ENCODE data around the gene GIMAP8.

GIMAP8 gene

DNA sequence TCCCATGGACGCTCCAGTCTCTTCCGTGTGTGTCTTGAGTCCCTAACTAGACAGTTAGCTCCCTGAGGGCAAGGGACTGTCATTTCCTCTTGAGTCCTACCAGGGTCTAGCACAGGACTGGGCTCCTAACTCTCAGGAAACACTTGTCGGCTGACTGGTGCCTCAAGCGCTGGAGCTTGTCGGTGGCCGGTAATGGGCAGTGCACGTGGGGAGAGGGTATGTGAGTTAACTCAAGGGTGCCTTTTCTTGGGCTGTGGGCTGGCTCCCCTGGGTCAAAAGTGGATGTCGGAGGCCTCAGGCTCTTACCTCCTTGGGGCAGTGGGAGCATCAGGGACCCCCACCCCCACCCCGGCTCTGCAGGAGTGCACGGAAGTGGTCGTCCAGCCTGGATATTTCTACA, 38.4 kb upstream of the GIMAP8 start:
- DNase-seq: no peak

DNA sequence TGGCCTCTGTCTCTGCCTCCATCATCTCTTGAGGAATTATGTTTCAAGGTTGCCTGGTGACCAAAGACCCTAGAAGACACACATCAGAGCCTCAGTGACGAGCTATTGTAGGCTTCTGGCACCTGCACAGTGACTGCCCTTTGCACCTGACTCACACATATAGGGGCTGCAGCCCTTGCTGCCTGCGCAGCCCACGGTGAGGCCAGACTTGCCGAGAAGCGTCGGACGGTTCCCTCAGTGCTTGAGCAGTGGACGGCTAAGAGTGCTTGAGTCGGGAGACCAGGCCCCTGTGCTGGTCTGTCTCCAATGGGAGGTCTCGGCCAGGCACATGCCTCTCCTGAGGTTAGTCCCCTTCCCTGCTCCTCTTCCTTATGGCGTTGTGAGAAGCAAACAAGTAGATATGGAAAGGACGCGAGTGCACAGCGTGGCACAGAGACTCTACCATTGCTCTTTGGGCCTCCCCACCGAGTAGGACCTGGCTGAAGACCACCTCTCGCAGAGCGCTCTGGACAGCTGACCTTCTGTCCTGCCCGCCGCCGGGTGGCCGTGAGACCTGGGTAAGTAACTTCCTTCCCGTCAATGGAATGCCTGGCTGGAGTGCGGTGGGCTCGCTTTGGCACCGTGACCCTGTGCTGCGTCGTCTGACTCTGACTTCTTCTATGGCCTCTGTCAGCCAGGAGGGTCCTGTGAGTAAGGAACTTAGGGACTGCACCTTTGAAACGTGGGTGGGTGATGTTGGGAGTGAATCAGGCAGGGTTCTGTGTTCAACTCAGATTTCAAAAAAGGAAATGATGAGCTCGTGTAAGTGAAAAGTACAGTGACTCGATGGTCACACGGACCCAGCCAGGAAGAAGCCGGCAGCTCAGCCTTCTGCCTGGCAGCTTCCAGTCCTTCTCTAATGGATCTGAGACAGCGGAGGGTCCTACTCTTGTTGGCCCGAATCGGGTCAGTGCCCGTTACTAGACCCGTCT, 37.6 kb upstream of the GIMAP8 start:
- no peak for DNase-seq

DNA sequence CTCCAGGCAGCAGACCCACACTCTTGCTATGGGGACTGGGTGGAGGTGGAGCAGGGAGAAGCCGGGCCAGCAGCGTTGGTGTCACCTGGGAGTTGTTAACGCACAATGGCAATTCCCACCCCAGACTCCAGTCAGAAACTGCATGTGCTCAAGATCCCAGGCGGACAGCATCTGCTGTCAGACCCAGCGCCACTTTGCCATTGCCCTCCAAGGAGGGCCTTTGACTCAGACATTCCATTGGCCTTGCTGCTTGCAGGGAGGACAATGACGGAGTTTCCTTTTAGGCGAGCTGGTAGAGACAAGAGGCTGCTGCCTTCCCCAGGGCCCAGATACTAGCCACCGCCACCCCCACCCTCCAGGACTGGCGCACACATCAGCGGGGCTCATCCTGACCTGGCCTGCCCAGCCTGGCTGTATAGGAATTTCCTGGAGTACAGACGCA, 36.8 kb upstream of the GIMAP8 start:
- no peak for DNase-seq

DNA sequence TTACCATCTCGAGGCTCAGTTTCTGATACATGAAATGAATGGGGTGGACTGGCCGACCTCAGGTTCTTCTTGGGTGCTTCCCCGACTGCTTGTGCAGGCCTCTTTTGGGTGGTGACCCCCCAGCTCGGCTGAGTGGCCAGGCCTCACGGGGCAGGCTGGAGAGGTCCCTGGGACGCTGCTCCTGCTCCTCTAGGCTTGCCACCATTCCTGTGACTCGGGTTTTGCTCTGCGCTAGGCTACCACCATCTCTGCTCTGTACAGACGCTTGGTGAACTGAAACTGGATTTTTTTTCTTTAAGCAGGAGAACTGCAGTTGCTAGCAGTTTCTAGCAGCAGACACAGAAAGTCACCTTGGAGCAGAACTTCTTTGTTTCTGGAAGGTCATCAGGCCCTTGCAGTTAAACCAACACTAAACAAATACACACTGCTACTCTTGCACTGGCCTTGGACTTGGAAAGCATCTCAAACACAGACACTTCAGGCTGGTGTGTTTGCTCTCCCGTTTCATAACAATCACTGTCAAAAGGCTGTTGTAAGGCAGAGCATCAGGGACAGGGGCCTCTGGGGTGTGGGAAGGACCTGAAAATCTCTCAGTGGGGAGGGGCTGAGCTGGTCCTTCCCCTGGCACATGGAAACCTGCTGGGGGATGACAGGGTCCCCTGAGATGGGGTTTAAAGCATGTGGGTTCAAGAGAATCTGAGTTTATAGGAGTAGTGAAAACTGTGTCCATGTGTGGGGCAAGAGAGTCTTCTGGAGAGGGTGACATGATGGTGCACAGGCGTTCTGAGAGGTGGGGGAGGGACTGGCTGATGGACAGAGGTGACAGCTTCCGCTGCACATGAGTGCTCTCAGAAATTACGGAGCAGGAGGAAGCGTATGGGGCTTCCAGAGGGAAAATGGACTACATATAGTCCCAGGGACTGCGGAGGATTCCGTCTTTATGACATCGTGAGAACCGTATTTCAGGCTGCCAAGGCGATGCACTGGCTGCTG, 35.0 kb upstream of the GIMAP8 start:
- no peak for DNase-seq

DNA sequence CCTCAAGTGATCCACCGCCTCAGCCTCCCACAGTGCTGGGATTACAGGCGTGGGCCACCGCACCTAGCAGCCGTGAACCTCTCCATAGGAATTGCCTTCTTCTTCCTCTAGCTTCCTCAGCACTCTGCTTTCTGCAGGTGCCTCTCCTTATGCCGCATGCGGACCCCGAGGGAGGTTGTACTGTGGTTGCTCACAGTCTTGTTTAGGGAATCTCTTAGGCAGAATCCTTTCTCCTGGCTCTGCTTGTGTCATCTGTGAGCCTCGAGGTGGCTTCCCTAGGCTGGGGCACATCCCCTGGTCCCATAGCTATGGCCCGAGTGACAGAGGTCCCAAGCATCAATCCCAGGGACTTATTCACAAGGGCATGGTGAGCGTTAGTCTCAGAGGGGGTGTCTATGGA, 33.2 kb upstream of the GIMAP8 start:
- no peak for DNase-seq

DNA sequence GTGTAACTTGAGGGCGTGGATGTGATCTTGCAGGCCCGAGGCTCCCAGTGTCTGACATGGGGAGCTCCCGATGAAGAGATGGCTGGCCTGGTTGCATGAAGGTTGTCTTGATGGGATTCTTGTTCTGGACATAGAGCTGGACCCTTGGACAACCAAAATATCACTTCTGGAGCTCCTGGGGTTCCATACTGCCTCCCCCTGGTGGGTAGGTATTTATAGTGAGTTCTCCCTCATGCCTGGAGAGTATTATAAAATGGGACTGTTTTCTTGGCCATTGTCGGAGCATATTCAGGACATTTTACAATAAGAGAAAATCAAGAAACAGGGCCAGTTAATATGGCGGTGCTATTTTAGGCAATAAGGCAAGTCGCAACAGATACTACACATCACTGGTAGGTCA, 32.6 kb upstream of the GIMAP8 start:
- no peak for DNase-seq

DNA sequence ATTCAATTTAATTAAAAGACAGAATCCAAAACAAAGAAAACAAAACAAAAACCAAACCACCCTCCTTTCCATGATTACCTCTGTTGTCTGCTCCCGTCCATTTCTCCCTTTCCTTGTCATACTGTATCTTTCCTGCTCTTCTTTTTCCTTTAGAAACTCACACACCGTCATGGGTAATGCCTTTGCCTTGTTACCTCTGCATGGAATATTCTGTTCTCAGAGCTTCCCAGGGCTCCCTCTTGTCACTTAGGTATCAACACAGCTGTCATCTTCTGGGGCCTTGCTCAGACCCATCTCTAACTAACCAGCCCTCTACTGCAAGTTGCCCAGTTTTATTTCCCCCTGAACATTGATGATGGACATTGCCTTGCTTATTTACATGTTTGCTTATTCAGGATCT, 30.2 kb upstream of the GIMAP8 start:
- DNase-seq: no peak

DNA sequence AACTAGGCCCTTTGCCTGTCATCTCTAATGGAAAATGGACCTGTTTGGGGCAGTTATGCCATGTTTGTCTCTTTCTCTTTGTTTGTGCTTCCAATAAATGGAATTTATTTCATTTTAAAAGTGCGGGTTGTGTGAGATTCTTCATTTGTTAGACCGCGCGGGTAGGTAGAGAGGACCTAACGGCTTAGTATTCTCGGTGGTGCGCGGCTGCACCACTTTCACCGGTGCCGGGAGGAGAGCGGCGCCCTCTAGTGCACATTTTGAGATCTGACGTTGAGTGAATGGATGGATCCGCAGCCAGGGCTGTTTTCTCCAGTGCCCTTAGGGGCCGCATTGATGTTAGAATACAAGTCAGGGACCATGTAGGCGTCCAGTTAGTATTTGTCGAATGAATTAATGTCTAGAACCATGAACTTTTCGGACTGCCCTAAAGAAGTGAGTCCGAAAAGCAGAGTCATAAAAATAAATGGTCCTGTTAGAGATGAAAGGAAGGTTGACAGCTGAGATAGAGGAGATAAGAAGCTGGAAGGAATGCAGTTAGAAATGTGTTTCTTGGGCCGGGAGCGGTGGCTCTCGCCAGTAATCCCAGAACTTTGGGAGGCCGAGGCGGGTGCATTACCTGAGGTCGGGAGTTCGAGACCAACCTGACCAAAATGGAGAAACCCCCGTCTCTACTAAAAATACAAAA, 29.3 kb upstream of the GIMAP8 start:
- peak; percentile 86 for DNase-seq

DNA sequence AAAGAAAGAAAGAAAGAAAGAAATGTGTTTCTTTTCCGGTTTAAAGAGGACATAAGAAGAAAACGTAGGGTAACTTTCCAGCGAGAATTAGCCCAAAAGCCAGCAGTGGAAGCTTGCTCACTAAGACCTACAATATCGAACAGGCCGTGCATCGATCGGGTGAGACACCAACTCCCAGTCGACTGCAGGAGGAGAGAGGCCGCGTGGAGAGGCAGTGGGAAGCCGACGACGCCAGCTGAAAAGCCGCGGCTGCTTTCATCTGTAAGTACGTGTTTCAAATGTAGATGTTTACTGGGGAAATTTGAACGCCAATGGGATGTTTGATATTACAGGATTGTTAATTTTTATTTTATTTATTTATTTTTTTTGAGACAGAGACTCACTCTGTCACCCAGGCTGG, 28.6 kb upstream of the GIMAP8 start:
- DNase-seq: no peak

DNA sequence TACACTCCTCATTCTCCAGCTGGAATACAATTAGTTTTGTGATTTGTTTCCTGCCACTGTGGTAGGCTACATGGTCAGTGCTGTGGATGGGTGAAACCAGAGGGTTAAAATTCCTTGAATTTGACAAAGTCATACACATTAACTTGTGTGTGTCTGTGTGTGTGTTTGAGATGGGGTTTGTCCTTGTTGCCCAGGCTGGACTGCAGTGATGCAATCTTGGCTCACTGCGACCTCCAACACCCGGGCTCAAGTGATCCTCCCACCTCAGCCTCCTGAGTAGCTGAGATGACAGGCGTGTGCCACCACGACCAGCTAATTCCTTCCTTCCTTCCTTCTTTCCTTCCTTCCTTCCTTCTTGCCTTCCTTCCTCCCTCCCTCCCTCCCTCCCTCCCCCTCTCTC, 24.8 kb upstream of the GIMAP8 start:
- no peak for DNase-seq

DNA sequence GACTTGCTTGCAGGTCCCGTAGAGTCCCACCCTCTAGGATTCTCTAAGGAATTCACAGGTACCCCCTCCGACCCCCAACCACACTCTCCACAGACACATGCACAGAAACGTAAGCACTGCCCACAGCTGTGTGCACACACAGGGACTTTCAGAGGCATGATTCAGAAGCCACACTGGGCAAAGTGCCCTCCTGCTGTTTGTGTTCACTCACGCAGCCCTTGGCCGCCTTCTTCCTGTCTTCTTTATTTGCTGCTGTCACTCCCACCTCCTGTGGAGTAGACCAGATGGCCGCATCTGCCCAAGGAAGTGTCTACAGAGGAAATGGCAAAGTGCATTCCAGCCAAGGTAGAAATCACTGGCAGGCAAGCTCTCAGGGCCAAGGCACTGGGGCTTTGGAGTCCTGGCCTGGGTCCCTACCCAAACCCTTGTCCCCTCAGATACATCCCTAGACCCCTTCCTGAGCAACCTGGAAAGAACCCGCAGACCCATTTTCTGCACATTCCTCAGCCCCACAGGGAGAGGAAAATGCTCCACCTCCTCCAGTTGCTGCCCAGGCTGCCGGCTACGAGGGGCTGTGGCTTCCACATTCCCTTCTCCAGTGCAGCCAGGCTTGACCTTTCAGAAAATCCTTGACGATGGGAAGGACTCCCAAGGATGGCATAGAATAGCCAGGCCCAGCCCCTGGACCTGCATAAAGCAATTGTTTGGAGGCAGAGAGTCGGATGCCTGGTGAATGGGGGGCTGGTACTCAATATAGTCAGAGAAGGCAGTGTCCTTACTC, 21.6 kb upstream of the GIMAP8 start:
- DNase-seq: no peak

DNA sequence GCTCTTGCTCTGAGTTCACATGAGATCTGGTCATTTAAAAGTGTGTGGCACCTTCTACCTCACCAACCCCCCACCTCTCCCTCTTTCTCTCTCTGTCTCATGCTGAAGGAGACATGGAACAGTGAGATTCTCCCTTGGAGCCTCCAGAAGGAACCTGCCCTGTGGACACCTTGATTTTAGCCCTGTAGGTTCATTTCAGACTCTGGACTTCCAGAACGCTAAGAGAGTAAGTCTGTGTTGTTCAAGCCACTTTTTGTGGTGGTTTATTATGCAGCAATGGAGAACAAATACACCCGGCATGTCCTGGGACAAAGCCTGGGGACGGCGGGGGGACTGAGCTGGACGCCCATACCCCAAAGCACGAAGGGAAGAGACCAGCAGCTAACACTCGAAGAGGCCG, 20.7 kb upstream of the GIMAP8 start:
- no peak for DNase-seq

DNA sequence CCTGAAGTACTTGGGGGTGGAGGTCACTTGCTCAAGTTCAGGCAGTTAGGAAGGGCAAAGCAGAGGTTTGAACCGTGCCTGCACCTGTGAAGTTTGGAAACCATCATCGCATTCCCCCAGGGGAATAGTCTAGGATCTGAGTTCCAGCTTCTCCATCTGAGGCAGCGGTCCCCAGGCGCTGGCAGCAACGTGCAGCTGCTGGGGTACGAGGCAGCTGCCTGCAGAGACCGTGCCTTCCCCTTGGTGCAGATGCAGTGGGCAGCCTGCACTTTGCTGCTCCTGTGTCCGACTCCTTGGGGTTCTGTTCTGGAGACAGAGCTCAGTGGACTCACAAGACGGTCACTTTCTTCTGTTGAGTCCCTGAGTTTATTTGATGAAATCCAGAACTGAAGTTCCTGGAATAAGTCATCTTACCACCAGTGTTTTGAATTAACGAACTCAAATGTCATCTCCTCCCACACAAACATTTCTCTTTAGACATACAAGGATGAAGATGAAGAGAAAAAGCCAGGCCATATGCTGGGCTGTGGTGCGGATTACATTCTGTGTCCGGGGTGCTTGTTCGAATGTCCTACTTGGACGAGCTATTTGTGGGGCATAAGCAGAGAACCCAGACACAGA, 19.9 kb upstream of the GIMAP8 start:
- DNase-seq: no peak

DNA sequence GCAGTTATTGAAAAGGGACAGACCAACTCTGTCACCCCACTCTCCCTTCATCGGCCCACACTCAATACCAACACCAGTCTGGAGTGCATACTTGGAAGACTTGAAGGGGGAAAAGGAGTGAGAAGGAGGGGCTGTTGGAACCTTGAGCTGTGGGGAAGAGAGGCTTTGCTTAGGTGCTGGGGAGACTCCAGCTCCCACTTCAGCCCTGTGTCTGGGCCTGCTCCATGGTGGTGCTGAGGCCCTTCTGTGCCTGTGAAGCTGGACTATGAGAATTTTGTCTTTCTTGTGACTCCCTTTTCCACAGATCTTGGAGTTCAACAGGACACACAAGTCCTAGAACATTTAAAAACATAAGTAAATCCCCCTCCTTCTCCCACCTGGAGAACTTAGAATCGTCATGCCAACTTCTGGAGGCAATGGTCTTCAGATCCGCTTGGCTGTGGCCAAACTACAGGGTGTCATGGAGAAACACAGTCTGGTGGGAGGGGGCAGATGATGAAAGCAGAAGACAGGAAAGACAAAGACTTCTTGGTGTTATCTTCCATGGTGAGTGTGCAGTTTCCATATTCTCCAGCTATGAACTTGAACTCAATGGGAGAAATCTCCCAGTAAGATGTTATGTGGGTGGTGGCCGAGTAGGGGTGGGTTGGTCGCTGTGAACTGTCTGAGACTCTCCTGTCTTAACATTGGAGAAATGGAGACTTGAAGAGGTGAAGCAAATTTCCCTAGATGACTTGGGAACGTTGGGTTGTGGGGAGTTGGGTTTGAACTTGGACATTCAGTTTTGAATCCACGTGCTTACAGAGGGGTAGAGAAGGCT, 18.4 kb upstream of the GIMAP8 start:
- no peak for DNase-seq

DNA sequence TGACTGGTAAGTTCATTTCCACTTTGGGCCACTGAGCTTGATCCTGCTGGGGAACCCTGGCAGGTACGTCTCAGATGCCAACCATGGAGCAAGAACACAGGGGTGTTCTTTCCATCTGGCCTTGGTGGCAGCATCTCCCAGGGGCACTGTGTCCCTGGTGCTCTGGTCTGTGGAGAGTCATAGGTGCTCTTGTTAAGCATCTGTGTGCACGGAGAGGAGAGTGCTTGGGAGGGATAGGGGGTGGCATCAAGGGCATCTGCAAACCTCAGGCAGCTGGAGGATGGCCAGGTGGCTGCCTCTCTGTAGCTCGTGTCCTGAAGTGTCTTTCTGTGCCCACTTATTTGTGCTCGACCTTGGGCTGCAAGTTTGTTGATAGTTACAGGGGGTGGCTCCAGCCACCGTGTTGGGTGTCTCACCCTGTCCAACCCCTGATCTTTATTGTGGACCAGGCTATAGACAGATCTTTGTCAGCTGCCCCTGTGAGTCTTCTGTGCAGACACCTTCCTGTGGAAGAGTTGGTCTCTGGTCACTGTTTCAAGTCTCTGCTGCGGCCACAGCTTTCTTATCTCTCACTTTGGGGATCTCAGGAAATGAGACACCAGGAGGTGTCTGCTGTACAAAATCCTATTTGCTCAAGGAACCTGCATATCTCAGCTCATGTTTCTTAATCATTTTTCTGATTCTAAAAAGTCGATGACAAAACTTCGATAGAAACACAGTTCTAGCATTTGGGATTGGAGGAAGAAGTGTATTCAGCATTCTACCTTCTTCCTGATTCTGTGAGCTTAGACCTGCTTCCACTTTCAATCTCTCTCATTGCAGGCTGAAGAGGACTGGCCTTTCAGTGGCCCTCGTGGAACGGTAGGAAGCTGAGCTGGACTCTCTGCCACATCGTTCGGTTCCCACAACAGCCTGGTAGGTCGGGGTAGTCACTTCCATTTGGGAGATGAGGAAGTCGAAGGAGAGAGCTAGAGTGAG, 17.2 kb upstream of the GIMAP8 start:
- no peak for DNase-seq

DNA sequence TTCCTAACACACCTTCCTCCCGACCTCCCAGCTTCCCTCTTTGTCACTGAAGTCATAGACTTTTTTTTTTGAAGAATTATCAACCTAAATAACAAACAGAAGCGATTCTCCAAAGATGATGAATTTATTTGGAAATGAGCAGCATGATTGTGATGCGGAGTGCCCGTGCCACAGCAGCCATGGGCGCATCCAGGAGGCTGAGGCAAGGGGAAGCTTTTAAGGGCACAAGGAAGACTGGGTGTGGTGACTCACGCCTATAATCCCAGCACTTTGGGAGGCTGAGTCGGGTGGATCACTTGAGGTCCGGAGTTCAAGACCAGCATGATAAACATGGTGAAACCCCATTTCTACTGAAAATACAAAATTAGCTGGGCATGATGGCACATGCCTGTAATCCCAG, 16.2 kb upstream of the GIMAP8 start:
- DNase-seq: no peak

DNA sequence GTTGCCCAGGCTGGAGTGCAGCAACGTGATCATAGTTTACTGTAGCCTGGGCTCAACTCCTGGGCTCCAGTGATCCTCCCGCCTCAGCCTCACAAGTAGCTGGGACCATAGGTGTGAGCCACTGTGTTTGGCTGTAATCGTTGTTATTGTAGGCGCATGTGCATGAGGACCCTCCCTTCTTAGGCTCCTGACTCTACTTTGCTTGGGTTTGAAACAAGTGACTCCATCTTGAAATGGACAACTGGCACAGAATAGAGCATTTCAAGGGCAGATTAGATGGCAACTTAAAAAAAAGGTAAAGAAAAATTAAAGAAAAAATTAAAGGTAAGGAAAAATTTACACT, 15.4 kb upstream of the GIMAP8 start:
- no peak for DNase-seq

DNA sequence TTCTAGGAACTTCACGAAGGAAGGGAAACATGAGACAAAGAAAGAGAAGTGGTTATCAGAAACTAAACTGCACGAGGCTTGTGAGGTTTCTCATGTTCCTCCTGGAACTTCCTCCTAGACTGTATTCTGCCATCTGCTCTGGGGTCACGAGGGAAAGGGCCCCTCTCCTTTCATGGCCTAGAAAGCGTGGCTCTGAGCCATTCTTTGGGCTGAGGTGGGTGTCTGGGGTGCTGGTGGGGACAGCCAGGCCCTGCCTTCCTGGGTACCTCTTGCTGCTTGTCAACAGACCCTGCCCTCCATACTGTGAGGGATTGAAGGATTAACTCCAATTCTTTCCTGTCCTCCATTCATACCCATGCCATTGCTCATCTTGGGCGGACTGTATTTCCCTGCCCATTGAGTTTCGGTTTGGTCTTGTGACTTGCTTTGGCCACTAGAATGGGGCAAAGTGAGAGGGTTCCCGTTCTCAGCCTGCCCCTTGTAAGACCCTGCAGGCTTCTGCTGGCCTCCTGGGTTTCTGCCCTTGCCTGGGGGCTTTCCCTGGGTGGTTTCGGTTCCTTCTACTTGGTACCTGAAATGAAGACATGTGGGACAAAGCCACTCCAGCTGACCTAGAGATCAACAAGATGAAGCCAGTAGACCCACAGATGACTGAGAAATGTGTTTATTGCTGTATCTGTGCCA, 14.9 kb upstream of the GIMAP8 start:
- no peak for DNase-seq

DNA sequence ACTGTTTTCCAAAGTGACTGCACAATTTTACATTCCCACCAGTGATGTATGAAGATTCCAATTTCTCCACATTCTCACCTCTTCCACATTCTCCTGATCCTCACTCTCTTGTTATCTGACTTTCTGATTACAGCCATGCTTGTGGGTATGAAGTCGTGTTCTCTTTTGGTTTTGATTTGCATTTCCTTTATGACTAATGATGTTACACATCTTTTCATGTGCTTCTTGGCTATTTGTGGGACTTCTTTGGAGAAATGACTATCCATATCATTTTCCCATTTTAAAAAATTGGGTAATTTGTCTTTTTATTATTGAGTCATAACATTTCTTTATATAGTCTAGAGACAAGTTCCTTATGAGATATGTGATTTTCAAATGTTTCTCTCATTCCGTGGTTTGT, 10.5 kb upstream of the GIMAP8 start:
- no peak for DNase-seq

Measured in activated CD4-positive, alpha-beta T cell treated with anti-CD3 and anti-CD28 coated beads, Interleukin-2, amount 50 U/mL, for 1 hour (primary cell).